K562 (cell line): Measurements from ENCODE around the gene TOMM22. TPM values are rescaled to one million over a fixed set of nuclear protein-coding genes. Genes with fewer than 3 reads are reported as not detected.

ENCODE experiments used
- CBX5 ChIP-seq: IDR thresholded peaks from 2 replicates; pipeline ENCODE4 v1.6.1; 2014; ENCODE audit warnings: low read depth, borderline replicate concordance
- EHMT2 ChIP-seq: fragments of 450-650 bp; IDR thresholded peaks from 2 replicates; pipeline ENCODE4 v1.6.1; 2018; ENCODE audit warnings: antibody characterized with exemption
- GTF2A2 ChIP-seq: IDR thresholded peaks from 2 replicates; pipeline ENCODE4 v1.6.1; 2016; ENCODE audit warnings: mild to moderate bottlenecking, missing genetic modification characterization, missing compliant biosample characterization
- HNRNPK ChIP-seq: fragments of 200-400 bp; formaldehyde crosslinking; IDR thresholded peaks from one replicate; pipeline ENCODE4 v1.6.1; 2018; ENCODE audit warnings: mild to moderate bottlenecking, low read depth, low read length; ENCODE audit not compliant: poor library complexity, severe bottlenecking
- PML ChIP-seq: IDR thresholded peaks from 2 replicates; pipeline ENCODE4 v1.6.1; 2012; ENCODE audit warnings: low read length, inconsistent platforms
- POLR2G ChIP-seq: fragments of 200-400 bp; formaldehyde crosslinking; IDR thresholded peaks from 2 replicates; pipeline ENCODE4 v1.6.1; 2017; ENCODE audit warnings: low read depth, mild to moderate bottlenecking, antibody characterized with exemption, low read length, moderate library complexity
- PTTG1 ChIP-seq: fragments of 450-650 bp; IDR thresholded peaks from 2 replicates; pipeline ENCODE4 v1.6.1; 2016; ENCODE audit warnings: low read depth, mild to moderate bottlenecking, missing genetic modification characterization, missing compliant biosample characterization
- RUNX1 ChIP-seq: sonication (generic); IDR thresholded peaks from 2 replicates; pipeline ENCODE4 v1.6.1; 2016; ENCODE audit warnings: antibody characterized with exemption, low read depth
- SMAD1 ChIP-seq: fragments of 150-350 bp; IDR thresholded peaks from 2 replicates; pipeline ENCODE4 v1.6.1; 2014; ENCODE audit warnings: low read length, low read depth; ENCODE audit not compliant: partially characterized antibody
- SRF ChIP-seq, 2 experiments: fragments of 250-450, 450-650 bp in 1 of 2; sonication (Bioruptor Pico) in 1 of 2; sonication (generic) in 1 of 2; formaldehyde crosslinking; IDR thresholded peaks; 2 replicates each; pipeline versions ENCODE4 v1.5.0 to v1.5.1; 2020 to 2022; ENCODE audit warnings: mild to moderate bottlenecking in 1 of 2, missing genetic modification reagents in 1 of 2
- TEAD2 ChIP-seq: fragments of 450-650 bp; IDR thresholded peaks from 2 replicates; pipeline ENCODE4 v1.6.1; 2016; ENCODE audit warnings: missing genetic modification characterization, control low read depth, missing compliant biosample characterization
- TRIM24 ChIP-seq, 2 experiments: fragments of 450-650 bp; IDR thresholded peaks; 2 replicates each; pipeline ENCODE4 v1.6.1; 2016
- ZC3H8 ChIP-seq: fragments of 450-650 bp; IDR thresholded peaks from 2 replicates; pipeline ENCODE4 v1.6.1; 2017
- ZFX ChIP-seq: sonication (generic); formaldehyde crosslinking; IDR thresholded peaks from 2 replicates; pipeline ENCODE4 v1.8.0; 2022; ENCODE audit warnings: mild to moderate bottlenecking, missing genetic modification reagents, moderate library complexity
- ZNF133 ChIP-seq: fragments of 250-450 bp; sonication (Bioruptor Pico); IDR thresholded peaks from 2 replicates; pipeline ENCODE4 v1.4.0; 2020; ENCODE audit warnings: mild to moderate bottlenecking
- ZNF583 ChIP-seq: fragments of 250-450 bp; sonication (Bioruptor Pico); IDR thresholded peaks from 2 replicates; pipeline ENCODE4 v1.4.0; 2020
- polyA plus RNA-seq, 8 experiments: library from polyadenylated mRNA; depleted of rRNA in 4 of 8; stranded (reverse) in 5 of 8; unstranded in 3 of 8; fragments of >200 nt; fragmentation: Nextera tagmentation in 2 of 8; fragmentation: Illumina TruSeq in 1 of 8; extraction: Ambion mirVana in 2 of 8; extraction: Trizol in 1 of 8; gene quantifications; 2 replicates each; pipeline versions ENCODE4 v1.2.1 to v1.2.3, GENCODE V29; 2011 to 2014; ENCODE audit warnings: inconsistent platforms in 1 of 8, missing spikeins in 1 of 8
- total RNA-seq, 7 experiments: library from RNA; depleted of rRNA in 6 of 7; stranded (reverse); fragments of >200 nt in 6 of 7; fragmentation: Illumina TruSeq in 2 of 7; extraction: Trizol in 2 of 7; gene quantifications; 2 replicates each; pipeline versions ENCODE4 v1.2.1 to v1.2.3, GENCODE V29; 2011 to 2021; ENCODE audit warnings: low replicate concordance in 1 of 7
- TF ChIP-seq, protein P1 (sequence below), 2 experiments: IDR thresholded peaks in 1 of 2; conservative IDR thresholded peaks in 1 of 2; 2 replicates each; pipeline ENCODE4 v1.6.1; 2016; ENCODE audit warnings: low read depth in 2 of 2, mild to moderate bottlenecking in 1 of 2, missing compliant biosample characterization in 1 of 2, missing genetic modification characterization in 1 of 2, moderate library complexity in 1 of 2
- TF ChIP-seq, protein P2 (sequence below): sonication (generic); formaldehyde crosslinking; IDR thresholded peaks from 2 replicates; pipeline ENCODE4 v1.4.0; 2020; ENCODE audit warnings: mild to moderate bottlenecking, missing genetic modification reagents
- TF ChIP-seq, protein P3 (sequence below), 2 experiments: fragments of 450-650 bp in 1 of 2; sonication (generic) in 1 of 2; formaldehyde crosslinking in 1 of 2; IDR thresholded peaks in 1 of 2; conservative IDR thresholded peaks in 1 of 2; 2 replicates each; pipeline versions ENCODE4 v1.6.1 to v1.8.1; 2016 to 2023; ENCODE audit warnings: mild to moderate bottlenecking in 2 of 2, moderate library complexity in 2 of 2, inconsistent platforms in 1 of 2, missing genetic modification reagents in 1 of 2
- TF ChIP-seq, protein P4 (sequence below): conservative IDR thresholded peaks from 2 replicates; pipeline ENCODE4 v1.6.1; 2011; ENCODE audit warnings: low read depth, mild to moderate bottlenecking, low read length; ENCODE audit not compliant: control insufficient read depth

TOMM22 gene
- total and polyA plus RNA-seq, 9 of the 15 experiments (the other 6 are each of a cell fraction or from before 2014, with no cell fraction given): 25.8 to 108 (median 73.8) TPM

DNA sequence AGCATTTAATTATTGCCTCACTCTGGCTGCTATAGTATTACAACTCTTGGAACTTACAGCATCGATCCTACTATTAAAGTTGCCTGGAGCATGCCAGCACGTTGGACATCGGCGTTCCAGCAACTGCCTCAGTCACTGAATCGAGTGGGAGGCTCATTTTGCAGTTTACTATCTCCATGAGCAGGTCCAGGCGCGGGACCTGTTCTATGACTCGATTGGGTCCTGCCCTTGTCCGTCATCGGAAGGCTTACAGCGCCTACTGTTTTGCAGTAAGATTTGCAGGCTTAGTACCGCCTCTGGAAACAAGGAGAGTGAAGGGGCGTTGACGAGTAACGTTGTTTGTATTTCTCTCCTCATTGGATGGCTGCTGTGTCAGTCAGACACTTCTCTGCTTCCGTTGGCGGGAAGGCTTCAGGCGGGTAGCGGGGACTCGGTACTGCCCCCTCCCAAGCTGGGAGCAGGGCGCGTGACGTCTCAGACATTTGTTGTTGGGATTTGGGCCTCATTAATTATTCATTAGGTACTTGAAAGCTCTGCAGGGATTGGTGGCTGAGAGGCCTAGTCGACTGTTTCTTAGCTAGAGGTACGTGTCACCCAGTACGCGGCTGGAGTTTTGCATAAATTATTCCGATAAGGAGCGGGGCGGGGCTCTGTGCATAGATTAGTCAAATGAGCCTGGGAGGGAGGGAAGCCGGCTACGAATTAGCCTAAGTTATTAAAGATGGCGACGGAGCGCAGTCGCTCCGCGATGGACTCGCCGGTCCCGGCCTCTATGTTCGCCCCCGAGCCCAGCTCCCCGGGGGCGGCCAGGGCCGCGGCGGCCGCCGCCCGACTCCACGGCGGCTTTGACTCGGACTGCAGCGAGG, 23.7 kb downstream of the TOMM22 start, which contains the start of gene GTPBP1 (continued):
- TF ChIP-seq, protein P1, sequence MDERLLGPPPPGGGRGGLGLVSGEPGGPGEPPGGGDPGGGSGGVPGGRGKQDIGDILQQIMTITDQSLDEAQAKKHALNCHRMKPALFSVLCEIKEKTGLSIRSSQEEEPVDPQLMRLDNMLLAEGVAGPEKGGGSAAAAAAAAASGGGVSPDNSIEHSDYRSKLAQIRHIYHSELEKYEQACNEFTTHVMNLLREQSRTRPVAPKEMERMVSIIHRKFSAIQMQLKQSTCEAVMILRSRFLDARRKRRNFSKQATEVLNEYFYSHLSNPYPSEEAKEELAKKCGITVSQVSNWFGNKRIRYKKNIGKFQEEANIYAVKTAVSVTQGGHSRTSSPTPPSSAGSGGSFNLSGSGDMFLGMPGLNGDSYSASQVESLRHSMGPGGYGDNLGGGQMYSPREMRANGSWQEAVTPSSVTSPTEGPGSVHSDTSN (CRISPR knock-in tag; IDR thresholded peaks at IDR 0.05; ENCODE audit: low read depth): peak; percentile 93
- TF ChIP-seq, protein P1 (tag; conservative IDR thresholded peaks at IDR 0.05; ENCODE audit: low read depth): peak; percentile 100
- no peak for TF ChIP-seq ZC3H8
- peak in 1 of 2 experiments; percentile 46; a peak in 2 of 4 replicates for TF ChIP-seq SRF (CRISPR knock-in tag; IDR thresholded peaks at IDR 0.05)
- no peak for TF ChIP-seq RUNX1
- no peak for TF ChIP-seq TRIM24 (IDR thresholded peaks at IDR 0.05)
- TF ChIP-seq ZNF133 (CRISPR knock-in tag): no peak
- TF ChIP-seq GTF2A2 (tag): 0 out of 2 replicates have a peak, but pooled peaks have one; percentile 12
- peak; percentile 8 for TF ChIP-seq SMAD1
- TF ChIP-seq, protein P2, sequence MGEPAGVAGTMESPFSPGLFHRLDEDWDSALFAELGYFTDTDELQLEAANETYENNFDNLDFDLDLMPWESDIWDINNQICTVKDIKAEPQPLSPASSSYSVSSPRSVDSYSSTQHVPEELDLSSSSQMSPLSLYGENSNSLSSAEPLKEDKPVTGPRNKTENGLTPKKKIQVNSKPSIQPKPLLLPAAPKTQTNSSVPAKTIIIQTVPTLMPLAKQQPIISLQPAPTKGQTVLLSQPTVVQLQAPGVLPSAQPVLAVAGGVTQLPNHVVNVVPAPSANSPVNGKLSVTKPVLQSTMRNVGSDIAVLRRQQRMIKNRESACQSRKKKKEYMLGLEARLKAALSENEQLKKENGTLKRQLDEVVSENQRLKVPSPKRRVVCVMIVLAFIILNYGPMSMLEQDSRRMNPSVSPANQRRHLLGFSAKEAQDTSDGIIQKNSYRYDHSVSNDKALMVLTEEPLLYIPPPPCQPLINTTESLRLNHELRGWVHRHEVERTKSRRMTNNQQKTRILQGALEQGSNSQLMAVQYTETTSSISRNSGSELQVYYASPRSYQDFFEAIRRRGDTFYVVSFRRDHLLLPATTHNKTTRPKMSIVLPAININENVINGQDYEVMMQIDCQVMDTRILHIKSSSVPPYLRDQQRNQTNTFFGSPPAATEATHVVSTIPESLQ (CRISPR knock-in tag): peak; percentile 32; the same call in 1 of the 2 replicates
- TF ChIP-seq ZNF583 (CRISPR knock-in tag): no peak
- no peak for TF ChIP-seq TEAD2 (tag)
- no peak for TF ChIP-seq CBX5
- TF ChIP-seq, protein P3, sequence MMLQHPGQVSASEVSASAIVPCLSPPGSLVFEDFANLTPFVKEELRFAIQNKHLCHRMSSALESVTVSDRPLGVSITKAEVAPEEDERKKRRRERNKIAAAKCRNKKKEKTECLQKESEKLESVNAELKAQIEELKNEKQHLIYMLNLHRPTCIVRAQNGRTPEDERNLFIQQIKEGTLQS (IDR thresholded peaks at IDR 0.05): peak; percentile 19; the same call in 1 of the 2 replicates
- TF ChIP-seq, protein P3 (CRISPR knock-in tag; conservative IDR thresholded peaks at IDR 0.05): no peak
- TF ChIP-seq PTTG1 (tag): no peak
- TF ChIP-seq ZFX (CRISPR knock-in tag): peak; percentile 79; the same call in 1 of the 2 replicates
- TF ChIP-seq, protein P4, sequence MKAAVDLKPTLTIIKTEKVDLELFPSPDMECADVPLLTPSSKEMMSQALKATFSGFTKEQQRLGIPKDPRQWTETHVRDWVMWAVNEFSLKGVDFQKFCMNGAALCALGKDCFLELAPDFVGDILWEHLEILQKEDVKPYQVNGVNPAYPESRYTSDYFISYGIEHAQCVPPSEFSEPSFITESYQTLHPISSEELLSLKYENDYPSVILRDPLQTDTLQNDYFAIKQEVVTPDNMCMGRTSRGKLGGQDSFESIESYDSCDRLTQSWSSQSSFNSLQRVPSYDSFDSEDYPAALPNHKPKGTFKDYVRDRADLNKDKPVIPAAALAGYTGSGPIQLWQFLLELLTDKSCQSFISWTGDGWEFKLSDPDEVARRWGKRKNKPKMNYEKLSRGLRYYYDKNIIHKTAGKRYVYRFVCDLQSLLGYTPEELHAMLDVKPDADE: 0 out of 2 replicates have a peak, but pooled peaks have one; percentile 16
- peak; percentile 89 for TF ChIP-seq POLR2G
- TF ChIP-seq EHMT2: no peak
- no peak for TF ChIP-seq HNRNPK
- TF ChIP-seq PML: peak; percentile 41; the same call in 1 of the 2 replicates
